G401 (cell line): ENCODE results near the gene ERP27. TPM values are rescaled to one million over a fixed set of nuclear protein-coding genes. Genes with fewer than 3 reads are reported as not detected.

Experiments
- DNase-seq: peaks from one replicate; pipeline ENCODE4 v3.0.0-alpha.2; 2015; ENCODE audit warnings: low spot score
- in situ Hi-C: cut with HindIII; loops from 2 replicates; pipeline ENCODE4 v1.10.0; 2016; ENCODE audit warnings: low sequenced_read_pairs, mixed read lengths
- total RNA-seq: library from RNA; depleted of rRNA; stranded (reverse); fragments of >200 nt; shearing (Covaris generic); gene quantifications from 2 replicates; pipeline ENCODE4 v1.2.3, GENCODE V29; 2014

ERP27 gene
- total RNA-seq, 1 experiment from 2014 or later, result not detected

GRCh38 chr12:14910090-14910915 is 28.0 kb downstream of the ERP27 start:
- no peak for DNase-seq
- in situ Hi-C loops, result no loop called here

GRCh38 chr12:14907953-14908352 is 30.4 kb downstream of the ERP27 start:
- in situ Hi-C loops, result no loop called here
- no peak for DNase-seq

- in situ Hi-C loops, result no loop called here
- DNase-seq, result no peak
These were observed 32.2 kb downstream of the ERP27 start for GRCh38 chr12:14906114-14906513.

- in situ Hi-C loops, result no loop called here
These were observed 32.9 kb downstream of the ERP27 start for GRCh38 chr12:14905269-14906004.

GRCh38 chr12:14904854-14905253 is 33.5 kb downstream of the ERP27 start:
- in situ Hi-C loops, result no loop called here
- no peak for DNase-seq

More at GRCh38 chr12:14905269-14906004, 32.9 kb downstream of the ERP27 start:
- DNase-seq, result peak; percentile 42

- in situ Hi-C loops, result no loop called here
- DNase-seq, result no peak
These were observed 34.8 kb downstream of the ERP27 start for GRCh38 chr12:14903386-14904098.

GRCh38 chr12:14902465-14902864 is 35.9 kb downstream of the ERP27 start:
- no peak for DNase-seq
- in situ Hi-C loops, result no loop called here

- in situ Hi-C loops, result no loop called here
These were observed 37.1 kb downstream of the ERP27 start for GRCh38 chr12:14901228-14901562.

GRCh38 chr12:14900521-14901227 is 37.7 kb downstream of the ERP27 start:
- DNase-seq, result no peak
- in situ Hi-C loops, result no loop called here

More at GRCh38 chr12:14901228-14901562, 37.1 kb downstream of the ERP27 start:
- no peak for DNase-seq

- in situ Hi-C loops, result no loop called here
- peak; percentile 84 for DNase-seq
These were observed 41.7 kb downstream of the ERP27 start for GRCh38 chr12:14896521-14897169.

- in situ Hi-C loops, result no loop called here
- no peak for DNase-seq
These were observed 44.7 kb downstream of the ERP27 start for GRCh38 chr12:14893506-14894250.

- in situ Hi-C loops, result no loop called here
- DNase-seq, result no peak
These were observed 45.4 kb downstream of the ERP27 start for GRCh38 chr12:14892726-14893505.

GRCh38 chr12:14890701-14891100 is 47.6 kb downstream of the ERP27 start:
- in situ Hi-C loops, result no loop called here
- DNase-seq, result no peak

GRCh38 chr12:14886271-14886670 is 52.1 kb downstream of the ERP27 start:
- in situ Hi-C loops, result no loop called here
- DNase-seq, result no peak

GRCh38 chr12:14885718-14886221 is 52.6 kb downstream of the ERP27 start, which contains the start of gene MGP:
TSS of gene MGP (minus strand) at chr12:14885854. CDS start at chr12:14885791, 63 bp downstream.
- in situ Hi-C loops, result no loop called here
- peak; percentile 43 for DNase-seq

- peak; percentile 89 for DNase-seq
- in situ Hi-C loops, result no loop called here
These were observed 53.9 kb downstream of the ERP27 start for GRCh38 chr12:14884458-14884878.

- in situ Hi-C loops, result no loop called here
- peak; percentile 90 for DNase-seq
These were observed 54.7 kb downstream of the ERP27 start for GRCh38 chr12:14883686-14884085.
